Suprapubic skin (tissue), 4 donors: ENCODE results near the gene ZFP1. TPM values are rescaled to one million over a fixed set of nuclear protein-coding genes. Genes with fewer than 3 reads are reported as not detected.

ENCODE experiments used
- DNase-seq, 2 donors: peaks; one replicate each; pipeline ENCODE4 v3.0.0-alpha.2; 2019; ENCODE audit warnings: low spot score in 2 of 2
- H3K27ac ChIP-seq: fragments of 200-600 bp; sonication (generic); one replicate; pipeline ENCODE4 v1.5.1; 2019
- H3K27me3 ChIP-seq: fragments of 200-600 bp; sonication (generic); one replicate; pipeline ENCODE4 v1.5.1; 2019
- H3K36me3 ChIP-seq: fragments of 200-600 bp; sonication (generic); one replicate; pipeline ENCODE4 v1.5.1; 2019
- H3K4me1 ChIP-seq: fragments of 200-600 bp; sonication (generic); one replicate; pipeline ENCODE4 v1.5.1; 2019
- H3K4me3 ChIP-seq: fragments of 200-600 bp; sonication (generic); one replicate; pipeline ENCODE4 v1.5.1; 2019; ENCODE audit warnings: mild to moderate bottlenecking
- H3K9me3 ChIP-seq: fragments of 200-600 bp; sonication (generic); one replicate; pipeline ENCODE4 v1.5.1; 2019
- CTCF ChIP-seq, 2 donors: fragments of 200-600 bp in 1 of 2; fragments of 450-650 bp in 1 of 2; sonication (generic) in 1 of 2; IDR thresholded peaks; one replicate each; pipeline ENCODE4 v1.5.1; 2016 to 2019; ENCODE audit warnings: antibody characterized with exemption in 2 of 2, mild to moderate bottlenecking in 1 of 2, moderate library complexity in 1 of 2
- EP300 ChIP-seq: sonication (generic); formaldehyde crosslinking; IDR thresholded peaks from one replicate; pipeline ENCODE4 v1.6.1; 2017; ENCODE audit warnings: antibody characterized with exemption
- POLR2A ChIP-seq, 2 donors: fragments of 450-650 bp; IDR thresholded peaks; one replicate each; pipeline ENCODE4 v1.6.1; 2017; ENCODE audit warnings: antibody characterized with exemption in 2 of 2, mild to moderate bottlenecking in 2 of 2, moderate library complexity in 2 of 2
- POLR2AphosphoS5 ChIP-seq, 3 donors: sonication (generic); formaldehyde crosslinking; IDR thresholded peaks; one replicate each; pipeline ENCODE4 v1.6.1; 2017; ENCODE audit warnings: antibody characterized with exemption in 3 of 3
- WGBS: methylation state at CpG from one replicate; pipeline ENCODE4 v1.1.5; 2018; 5-methylcytosine and 5-hydroxymethylcytosine counted together
- total RNA-seq, 4 donors: library from RNA; depleted of rRNA; stranded (reverse); fragments of >200 nt; gene quantifications; one replicate each; pipeline ENCODE4 v1.1.0, GENCODE V29; 2016

The ZFP1 gene
- 1 to 10 TPM; 4.4 to 8.7 (median 6.8) TPM for total RNA-seq

DNA sequence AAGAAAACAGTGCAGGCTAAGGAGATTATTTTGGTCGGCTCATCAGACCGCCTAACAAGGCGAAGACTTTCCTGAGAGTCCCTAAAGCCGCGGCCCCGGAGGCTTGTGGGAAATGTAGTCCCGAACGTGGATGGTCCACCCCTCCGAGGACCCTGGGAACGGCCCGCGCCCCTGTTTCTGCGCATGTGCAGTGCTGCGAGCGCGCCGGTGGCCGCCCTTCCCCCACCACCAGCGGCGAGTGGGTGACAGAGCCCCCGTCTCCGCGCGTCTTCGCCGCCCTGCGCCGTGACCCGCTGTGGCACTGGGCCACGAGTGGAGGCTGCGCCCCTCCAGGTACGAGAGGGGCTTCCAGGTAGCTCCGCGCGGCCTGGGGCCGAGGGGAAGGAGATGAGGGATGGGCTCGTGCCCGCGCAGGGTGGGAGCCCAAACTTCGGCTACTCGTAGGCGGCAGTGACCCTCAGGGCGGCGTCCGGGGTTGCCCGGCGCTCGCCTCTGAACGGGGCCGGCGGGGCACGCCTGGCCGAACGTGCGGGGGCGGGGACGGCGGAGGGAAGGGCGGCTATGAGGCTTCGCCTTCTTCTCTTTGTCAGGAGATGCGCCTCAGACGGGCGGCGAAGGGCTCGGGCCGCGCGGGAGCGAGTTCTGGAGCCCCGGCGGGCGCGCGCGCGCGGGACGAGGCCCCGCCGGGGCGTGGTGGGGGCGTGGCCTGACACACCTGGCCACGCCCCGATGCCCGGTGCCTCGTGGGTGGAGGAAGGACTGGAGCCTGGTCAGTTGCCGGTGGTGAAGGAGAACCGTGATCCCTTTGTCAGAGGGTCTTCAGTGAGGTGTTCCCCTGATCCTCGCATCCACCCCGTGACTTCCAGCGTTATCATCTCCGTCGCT, at the start of gene ZFP1:
TSS of gene ZFP1 (plus strand) at position 214 of the 885 bp plus-strand sequence. CDS start 4,428 bp downstream, outside the sequence.
- peaks cover 4% of the 10 kb centered on the region for H3K36me3 ChIP-seq
- peaks cover 17% of the 10 kb centered on the region for H3K9me3 ChIP-seq
- H3K4me1 ChIP-seq: peaks cover 11% of the 10 kb centered on the region
- TF ChIP-seq CTCF (IDR thresholded peaks at IDR 0.05) (no peak), EP300 (no peak), POLR2A (IDR thresholded peaks at IDR 0.05) (no peak), POLR2AphosphoS5 (IDR thresholded peaks at IDR 0.05) (peak; percentile 35 to 89 (median 41))
- DNase-seq: peak; percentile 97 to 98
- no peaks in the 10 kb centered on the region for H3K27me3 ChIP-seq
- H3K27ac ChIP-seq: peak within 1 kb of the TSS; percentile 98
- H3K4me3 ChIP-seq: peak within 1 kb of the TSS; percentile 99
- under 1% methylated on average over 60 of the region's 93 CpGs for WGBS

DNA sequence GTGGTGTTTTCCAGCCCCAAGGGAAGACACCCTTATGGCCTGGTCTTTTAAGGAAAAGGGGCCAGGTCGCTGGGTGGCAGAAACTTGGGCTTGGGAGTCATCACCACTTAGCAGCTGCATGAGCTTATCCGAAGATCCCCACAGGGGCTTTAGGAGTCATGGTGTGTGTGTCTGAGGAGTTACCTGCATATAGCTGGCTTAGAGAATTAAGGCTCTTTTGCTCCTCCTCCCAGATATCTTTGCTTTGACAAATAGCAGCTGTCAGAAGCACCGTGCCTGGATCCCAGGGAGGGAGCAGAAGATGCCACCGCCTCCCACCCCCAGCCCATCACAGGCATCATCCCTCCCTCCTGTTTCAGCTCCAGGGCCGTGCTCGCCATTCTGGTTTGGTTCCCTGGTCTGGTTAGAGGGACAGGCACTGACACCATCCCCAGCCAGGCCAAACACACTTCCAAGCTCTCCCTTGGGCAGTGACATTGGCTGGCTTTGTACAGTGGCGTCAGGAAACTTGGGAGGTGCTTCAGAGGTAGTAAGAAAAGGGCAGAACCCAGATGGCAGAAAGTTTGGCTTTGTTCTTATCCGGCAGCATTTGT, 49.2 kb upstream of the ZFP1 start:
- 44% methylated on average over 8 of the region's 8 CpGs for WGBS
- Histone ChIP-seq H3K27ac (peak overlapping the region; percentile 77), H3K9me3 (no peaks in the 10 kb centered on the region), H3K4me1 (peaks cover 62% of the 10 kb centered on the region), H3K4me3 (no peak overlapping the region), H3K36me3 (peaks cover 3% of the 10 kb centered on the region), H3K27me3 (no peaks in the 10 kb centered on the region)
- no peak for DNase-seq
- TF ChIP-seq POLR2AphosphoS5 (IDR thresholded peaks at IDR 0.05): no peak
- no peak for TF ChIP-seq CTCF (IDR thresholded peaks at IDR 0.05)
- TF ChIP-seq EP300: no peak
- no peak for TF ChIP-seq POLR2A (IDR thresholded peaks at IDR 0.05)

DNA sequence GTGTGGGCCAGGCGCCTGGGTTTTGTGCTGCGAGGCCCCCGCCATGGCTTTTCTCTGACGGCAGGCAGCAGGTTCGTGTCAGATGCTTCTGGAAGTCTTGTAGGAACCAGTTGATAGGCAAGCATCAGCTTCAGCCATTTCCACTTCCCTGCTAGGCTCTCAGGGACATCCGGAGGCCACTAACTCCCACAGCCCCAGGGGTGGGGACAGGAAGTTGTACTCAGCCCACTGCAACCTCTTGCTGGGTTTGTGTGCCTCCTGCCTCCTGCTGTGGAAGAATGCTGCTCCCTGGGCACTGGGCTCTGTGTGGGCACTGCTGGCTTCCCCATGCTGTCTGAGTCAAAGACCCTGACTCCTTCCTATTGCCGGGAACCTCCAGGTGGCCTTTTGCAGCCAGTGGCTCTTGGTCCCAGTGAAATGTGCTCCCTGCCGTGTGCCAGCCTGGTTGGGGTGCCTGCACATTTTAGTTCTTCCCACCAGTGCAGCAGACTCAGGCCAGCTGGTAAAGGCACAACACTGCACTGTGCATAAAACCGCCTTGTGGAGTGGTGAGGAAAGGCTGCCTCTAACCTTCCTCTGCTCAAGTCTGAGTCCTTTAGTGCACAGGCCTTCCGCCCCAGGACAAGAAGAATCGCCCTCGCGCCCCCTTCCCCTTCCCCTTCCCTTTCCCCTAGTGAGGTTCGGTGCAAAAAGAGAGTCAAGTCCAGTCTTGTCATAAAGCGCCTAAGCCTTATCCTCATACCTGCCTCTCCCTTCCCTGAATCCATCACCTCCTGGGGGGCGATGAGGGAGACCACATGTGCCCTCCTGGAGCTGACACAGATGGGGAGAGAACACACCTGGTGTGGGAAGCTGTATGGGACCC, 48.4 kb upstream of the ZFP1 start:
- Histone ChIP-seq H3K27me3 (no peaks in the 10 kb centered on the region), H3K4me1 (peaks cover 63% of the 10 kb centered on the region), H3K27ac (peak overlapping the region; percentile 77), H3K4me3 (no peak overlapping the region), H3K9me3 (no peaks in the 10 kb centered on the region), H3K36me3 (peaks cover 3% of the 10 kb centered on the region)
- WGBS: 64% methylated on average over 13 of the region's 16 CpGs
- DNase-seq: no peak
- TF ChIP-seq EP300 (no peak), CTCF (IDR thresholded peaks at IDR 0.05) (peak in 1 of 2 donors; percentile 7), POLR2A (IDR thresholded peaks at IDR 0.05) (no peak), POLR2AphosphoS5 (IDR thresholded peaks at IDR 0.05) (no peak)

- DNase-seq: no peak
- 87% methylated on average over 3 of the region's 3 CpGs for WGBS
- no peaks in the 10 kb centered on the region for H3K9me3 ChIP-seq
- peaks cover 63% of the 10 kb centered on the region for H3K4me1 ChIP-seq
- no peak overlapping the region for H3K4me3 ChIP-seq
- no peak overlapping the region for H3K27ac ChIP-seq
- no peaks in the 10 kb centered on the region for H3K36me3 ChIP-seq
- TF ChIP-seq POLR2AphosphoS5 (IDR thresholded peaks at IDR 0.05) (no peak), POLR2A (IDR thresholded peaks at IDR 0.05) (no peak), EP300 (no peak), CTCF (IDR thresholded peaks at IDR 0.05) (no peak)
- no peaks in the 10 kb centered on the region for H3K27me3 ChIP-seq
Observed at GRCh38 chr16:75100603-75100990, 47.7 kb upstream of the ZFP1 start.
